ENCODE data around the gene STT3B.

The STT3B gene

DNA sequence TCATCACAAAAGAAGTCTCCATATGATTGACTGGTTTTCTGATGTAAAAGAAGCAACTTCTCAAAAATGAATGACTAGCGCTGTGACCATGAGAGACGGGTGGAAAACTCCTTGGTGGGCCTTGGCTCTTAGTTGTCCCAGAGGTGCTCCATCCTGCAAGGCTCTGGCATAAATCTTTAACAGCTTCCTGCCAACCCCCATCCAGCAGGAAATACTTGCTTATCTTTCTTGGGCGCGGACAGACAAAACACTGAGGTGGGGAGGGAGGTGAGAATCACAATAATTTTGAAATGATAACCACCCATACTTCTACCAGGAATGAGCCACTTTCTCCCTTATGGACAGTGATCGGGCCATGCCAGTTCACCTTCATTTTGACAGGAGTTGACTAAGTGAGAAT is 128.6 kb downstream of the STT3B start:
- DNase-seq: no peak

DNA sequence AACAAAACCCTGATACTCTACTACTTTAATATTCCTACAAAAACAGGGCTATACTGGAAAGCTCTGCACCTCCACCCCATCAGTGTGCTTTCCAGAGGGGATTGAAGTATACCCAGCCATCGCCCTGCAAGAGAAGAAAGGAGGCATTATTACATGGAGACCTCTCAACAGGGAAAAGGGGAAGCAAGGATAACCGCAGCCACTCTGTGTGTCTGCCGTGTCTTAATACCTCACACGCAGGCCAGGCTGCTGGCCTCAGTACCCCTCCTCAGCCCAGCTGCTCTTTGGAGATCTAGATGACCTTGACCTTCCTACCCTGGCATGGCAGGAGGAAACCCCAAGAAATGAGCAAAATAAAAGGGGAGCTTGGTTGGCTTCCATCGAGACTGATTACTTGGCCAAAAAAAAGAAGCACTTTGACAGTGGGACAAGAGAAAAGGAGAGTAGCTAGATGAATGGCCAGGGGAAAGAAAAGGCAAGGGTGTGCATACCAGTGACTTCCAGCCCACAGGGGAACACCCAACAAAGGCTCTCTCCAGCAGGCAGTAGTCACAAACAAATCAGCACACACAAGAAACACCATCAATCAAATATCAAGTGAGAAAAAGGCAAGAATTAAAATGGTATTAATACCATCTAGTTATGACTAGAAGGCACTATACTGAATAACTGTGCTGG is 129.4 kb downstream of the STT3B start:
- no peak for DNase-seq

DNA sequence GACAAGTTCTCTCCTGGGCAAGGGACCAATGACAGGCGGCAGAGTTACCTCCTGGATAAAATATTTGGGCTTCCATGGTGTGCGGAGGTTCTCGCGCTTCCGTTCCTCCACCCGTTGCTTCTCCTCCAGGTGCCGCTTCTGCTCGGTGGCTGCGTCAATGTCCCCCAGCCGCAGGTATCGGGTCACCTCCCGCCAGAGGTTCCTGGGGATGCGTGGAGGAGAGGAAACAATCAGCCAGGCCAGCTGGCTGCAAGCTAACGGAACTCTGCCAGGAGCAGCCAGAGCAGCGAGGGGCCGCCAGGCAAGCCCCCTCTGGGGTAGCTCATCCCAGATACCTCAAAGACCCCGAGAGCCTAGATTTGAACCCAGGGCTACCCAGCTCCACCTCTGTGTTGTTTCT is 131.3 kb downstream of the STT3B start:
- DNase-seq: no peak

DNA sequence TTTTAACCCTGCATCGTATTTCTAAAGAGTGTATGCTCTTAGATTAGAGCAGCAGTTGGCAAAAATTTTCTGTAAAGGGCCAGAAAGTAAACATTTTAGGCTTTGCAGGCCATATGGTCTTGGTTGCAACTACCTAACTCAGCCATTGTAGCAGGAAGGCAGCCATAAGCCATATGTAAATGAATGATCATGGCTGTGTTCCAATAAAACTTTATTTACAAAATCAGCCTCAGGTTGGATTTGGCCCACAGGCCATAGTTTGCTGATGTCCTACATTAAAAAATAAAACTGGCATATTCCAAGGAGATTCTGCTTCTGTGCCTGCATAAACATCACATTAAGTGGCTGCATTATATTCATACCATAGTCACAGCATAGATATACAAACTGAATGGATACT is 134.9 kb downstream of the STT3B start:
- no peak for DNase-seq

GRCh38 chr3:31668242-31668641 is 135.5 kb downstream of the STT3B start:
- no peak for DNase-seq

GRCh38 chr3:31670136-31670535 is 137.4 kb downstream of the STT3B start:
- no peak for DNase-seq

GRCh38 chr3:31670722-31671121 is 138.0 kb downstream of the STT3B start:
- DNase-seq: no peak

DNA sequence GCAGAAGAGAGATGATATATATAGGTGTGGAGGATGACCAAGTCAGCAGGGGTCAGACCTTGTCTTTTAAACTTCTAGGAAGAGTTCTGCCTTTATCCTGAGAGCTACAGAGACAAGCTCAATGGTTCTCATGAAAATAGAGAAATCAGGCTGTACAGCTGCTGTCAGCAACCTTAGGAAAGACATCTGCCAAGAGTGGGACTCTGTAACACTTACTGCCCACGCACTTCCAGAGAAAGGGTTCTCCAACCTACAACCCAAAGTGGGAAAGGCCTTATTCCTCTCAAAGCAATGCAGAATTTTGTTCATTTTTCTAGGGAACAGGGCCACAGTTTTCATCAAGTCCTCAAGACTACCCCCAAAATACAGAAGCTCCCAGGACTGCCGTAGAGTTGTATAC is 138.7 kb downstream of the STT3B start:
- DNase-seq: no peak

DNA sequence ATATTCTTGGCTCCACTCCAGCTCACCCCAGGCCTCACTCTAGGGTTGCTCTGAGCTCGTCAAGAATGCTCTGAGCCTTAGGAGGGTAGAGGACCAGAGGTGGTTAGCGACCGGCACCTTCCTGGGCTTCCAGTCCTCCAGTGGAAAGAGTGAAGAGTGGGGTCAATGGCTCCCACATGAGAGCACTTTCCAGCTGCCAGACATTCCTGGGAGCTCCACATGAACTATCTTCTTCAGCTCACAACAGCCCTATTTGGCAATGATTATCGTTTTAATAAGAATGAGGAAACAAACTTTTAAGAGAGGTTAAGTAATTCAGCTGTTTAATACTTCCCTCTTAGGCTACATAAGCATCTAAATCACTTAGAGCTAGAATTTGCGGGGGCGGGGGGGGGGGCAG is 139.3 kb downstream of the STT3B start:
- no peak for DNase-seq

DNA sequence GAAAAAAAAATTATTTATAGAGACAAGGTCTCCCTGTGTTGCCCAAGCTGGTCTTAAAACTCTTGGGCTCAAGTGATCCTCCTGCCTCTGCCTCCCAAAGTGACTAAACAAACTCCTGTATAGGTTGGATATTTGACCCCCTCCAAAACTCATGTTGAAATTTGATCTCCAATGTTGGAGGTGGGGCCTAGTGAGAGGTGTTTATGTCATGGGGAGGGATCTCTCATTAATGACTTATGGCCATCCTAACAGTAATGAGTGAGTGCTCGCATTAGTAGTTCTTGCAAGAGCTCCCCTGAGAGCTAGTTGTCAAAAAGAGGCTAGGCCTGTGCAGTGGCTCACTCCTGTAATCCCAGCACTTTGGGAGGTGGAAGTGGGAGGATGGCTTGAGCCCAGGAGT is 141.2 kb downstream of the STT3B start:
- DNase-seq: no peak

GRCh38 chr3:31676556-31676955 is 143.8 kb downstream of the STT3B start:
- no peak for DNase-seq

DNA sequence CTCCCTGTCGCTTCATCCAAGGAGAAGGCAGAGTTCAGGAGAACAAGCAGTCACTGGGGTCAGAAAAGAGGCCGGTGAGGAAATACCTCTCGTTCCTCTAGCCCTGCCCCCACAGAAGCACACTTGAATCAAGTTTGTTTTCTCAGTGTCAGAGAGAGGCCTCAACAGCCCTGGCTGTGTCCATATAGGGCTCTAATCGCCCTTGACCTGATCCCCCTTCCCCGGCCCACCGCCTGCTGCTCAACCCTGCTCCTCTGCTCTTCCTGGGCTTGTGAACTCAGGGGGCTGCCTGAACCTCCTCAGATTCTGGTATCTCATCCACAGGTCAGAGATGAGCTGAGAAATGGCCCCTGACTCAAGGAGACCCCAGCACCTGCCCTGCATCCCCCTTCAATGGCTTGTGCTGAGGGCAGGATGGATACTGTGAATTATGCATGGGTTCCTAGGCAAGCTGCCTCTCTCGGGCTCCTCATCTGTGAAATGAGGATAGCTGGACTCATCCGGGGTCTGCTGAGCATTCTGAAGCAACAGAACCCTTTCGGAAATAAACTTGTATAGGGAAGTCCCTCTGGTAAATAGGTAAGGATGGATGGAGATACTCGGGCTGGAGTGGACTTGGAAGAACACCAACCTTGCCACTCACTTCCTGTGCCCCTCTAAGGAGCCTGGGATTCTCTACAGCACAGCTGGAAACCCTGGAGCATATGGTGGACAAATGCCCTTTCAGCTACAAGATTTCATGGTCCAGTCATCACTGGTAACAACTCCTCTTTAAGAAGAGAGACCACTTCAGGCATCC is 147.5 kb downstream of the STT3B start:
- no peak for DNase-seq
